Liver (tissue), 9 donors: ENCODE results near the gene TMEM266. TPM values are rescaled to one million over a fixed set of nuclear protein-coding genes. Genes with fewer than 3 reads are reported as not detected.

Experiments used
- DNase-seq: peaks from one replicate; pipeline ENCODE4 v3.0.0-alpha.2; 2017; ENCODE audit warnings: low spot score
- H3K27ac ChIP-seq, 2 donors: one replicate each; pipeline ENCODE4 v1.7.0; 2013; ENCODE audit warnings: inconsistent platforms in 2 of 2, low read length in 2 of 2, control low read depth in 1 of 2, low read depth in 1 of 2, mild to moderate bottlenecking in 1 of 2
- H3K27me3 ChIP-seq, 4 donors: one replicate each; pipeline versions ENCODE4 v1.6.1 to v1.7.0; 2013; ENCODE audit warnings: low read length in 3 of 4, inconsistent platforms in 1 of 4, mild to moderate bottlenecking in 1 of 4, moderate library complexity in 1 of 4; ENCODE audit not compliant: control insufficient read depth in 4 of 4, insufficient read depth in 4 of 4
- H3K36me3 ChIP-seq, 4 donors: one replicate each; pipeline versions ENCODE4 v1.6.1 to v1.7.0; 2013; ENCODE audit warnings: low read length in 3 of 4, mild to moderate bottlenecking in 3 of 4, low read depth in 1 of 4, moderate library complexity in 1 of 4; ENCODE audit not compliant: control insufficient read depth in 4 of 4, insufficient read depth in 3 of 4
- H3K4me1 ChIP-seq, 4 donors: one replicate each; pipeline versions ENCODE4 v1.6.1 to v1.7.0; 2013; ENCODE audit warnings: low read length in 3 of 4, mild to moderate bottlenecking in 3 of 4, moderate library complexity in 1 of 4; ENCODE audit not compliant: control insufficient read depth in 4 of 4, insufficient read depth in 4 of 4
- H3K4me3 ChIP-seq, 3 donors: one replicate each; pipeline versions ENCODE4 v1.6.1 to v1.7.0; 2013; ENCODE audit warnings: low read length in 3 of 3, control low read depth in 1 of 3, low read depth in 1 of 3, mild to moderate bottlenecking in 1 of 3
- H3K9ac ChIP-seq, 2 donors: one replicate each; pipeline ENCODE4 v1.7.0; 2013; ENCODE audit warnings: low read length in 2 of 2, mild to moderate bottlenecking in 2 of 2, moderate library complexity in 2 of 2, control low read depth in 1 of 2, low read depth in 1 of 2
- H3K9me3 ChIP-seq, 4 donors: one replicate each; pipeline versions ENCODE4 v1.6.1 to v1.7.0; 2013; ENCODE audit warnings: low read length in 3 of 4; ENCODE audit not compliant: control insufficient read depth in 4 of 4
- ATF3 ChIP-seq: IDR thresholded peaks from 2 replicates; pipeline ENCODE4 v1.6.1; 2016; ENCODE audit warnings: antibody characterized with exemption
- EGR1 ChIP-seq, 2 donors: IDR thresholded peaks; 2 replicates each; pipeline ENCODE4 v1.6.1; 2016 to 2018; ENCODE audit warnings: antibody characterized with exemption in 2 of 2, low read depth in 2 of 2
- FOXA1 ChIP-seq: IDR thresholded peaks from 2 replicates; pipeline ENCODE4 v1.6.1; 2016; ENCODE audit warnings: antibody characterized with exemption
- FOXA2 ChIP-seq: IDR thresholded peaks from 2 replicates; pipeline ENCODE4 v1.6.1; 2016; ENCODE audit warnings: antibody characterized with exemption
- GABPA ChIP-seq, 2 donors: IDR thresholded peaks in 1 of 2; conservative IDR thresholded peaks in 1 of 2; 2 replicates each; pipeline ENCODE4 v1.6.1; 2016; ENCODE audit warnings: antibody characterized with exemption in 2 of 2, mild to moderate bottlenecking in 1 of 2, moderate library complexity in 1 of 2
- HNF4A ChIP-seq, 2 donors: conservative IDR thresholded peaks; 2 replicates each; pipeline ENCODE4 v1.6.1; 2016; ENCODE audit warnings: antibody characterized with exemption in 2 of 2, mild to moderate bottlenecking in 2 of 2
- HNF4G ChIP-seq: IDR thresholded peaks from 2 replicates; pipeline ENCODE4 v1.6.1; 2016; ENCODE audit warnings: antibody characterized with exemption
- JUND ChIP-seq, 2 donors: IDR thresholded peaks; 2 replicates each; pipeline ENCODE4 v1.6.1; 2016; ENCODE audit warnings: antibody characterized with exemption in 2 of 2
- NR2F2 ChIP-seq: IDR thresholded peaks from 2 replicates; pipeline ENCODE4 v1.6.1; 2016; ENCODE audit warnings: antibody characterized with exemption
- RAD21 ChIP-seq, 2 donors: IDR thresholded peaks; 2 replicates each; pipeline ENCODE4 v1.6.1; 2016; ENCODE audit warnings: antibody characterized with exemption in 2 of 2, mild to moderate bottlenecking in 2 of 2
- REST ChIP-seq: IDR thresholded peaks from 2 replicates; pipeline ENCODE4 v1.6.1; 2016; ENCODE audit warnings: antibody characterized with exemption, mild to moderate bottlenecking
- RXRA ChIP-seq, 2 donors: IDR thresholded peaks; 2 replicates each; pipeline ENCODE4 v1.6.1; 2017 to 2018; ENCODE audit warnings: antibody characterized with exemption in 2 of 2, mild to moderate bottlenecking in 1 of 2
- SP1 ChIP-seq: IDR thresholded peaks from 2 replicates; pipeline ENCODE4 v1.6.1; 2018; ENCODE audit warnings: antibody characterized with exemption, mild to moderate bottlenecking
- YY1 ChIP-seq: IDR thresholded peaks from 2 replicates; pipeline ENCODE4 v1.6.1; 2016; ENCODE audit warnings: antibody characterized with exemption, mild to moderate bottlenecking
- ZBTB33 ChIP-seq: IDR thresholded peaks from 2 replicates; pipeline ENCODE4 v1.6.1; 2016; ENCODE audit warnings: antibody characterized with exemption
- WGBS: extraction: QIAGEN DNeasy Blood & Tissue Kit; methylation state at CpG from one replicate; pipeline ENCODE4 v1.1.7; 2013; 5-methylcytosine and 5-hydroxymethylcytosine counted together
- polyA plus RNA-seq, 2 donors: library from polyadenylated mRNA; stranded (reverse) in 1 of 2; unstranded in 1 of 2; fragments of 200-250 nt in 1 of 2; fragments of >200 nt in 1 of 2; fragmentation: Nextera tagmentation in 1 of 2; extraction: Ambion mirVana in 1 of 2; gene quantifications; one replicate each; pipeline versions ENCODE4 v1.2.1 to v1.2.3, GENCODE V29; 2013 to 2015
- total RNA-seq, 2 donors: library from RNA; depleted of rRNA; stranded (reverse); fragments of >200 nt; gene quantifications; one replicate each; pipeline ENCODE4 v1.2.3, GENCODE V29; 2014
- TF ChIP-seq, protein P1 (sequence below): IDR thresholded peaks from 2 replicates; pipeline ENCODE4 v1.6.1; 2016; ENCODE audit warnings: antibody characterized with exemption
- donor health status: healthy.
- donor health status: healthy.
- donor health status: healthy.
- donor health status: healthy.
- donor health status: healthy.

The TMEM266 gene
- total and polyA plus RNA-seq, 4 donors: 0.25 to 1.3 TPM; not detected in 2

DNA sequence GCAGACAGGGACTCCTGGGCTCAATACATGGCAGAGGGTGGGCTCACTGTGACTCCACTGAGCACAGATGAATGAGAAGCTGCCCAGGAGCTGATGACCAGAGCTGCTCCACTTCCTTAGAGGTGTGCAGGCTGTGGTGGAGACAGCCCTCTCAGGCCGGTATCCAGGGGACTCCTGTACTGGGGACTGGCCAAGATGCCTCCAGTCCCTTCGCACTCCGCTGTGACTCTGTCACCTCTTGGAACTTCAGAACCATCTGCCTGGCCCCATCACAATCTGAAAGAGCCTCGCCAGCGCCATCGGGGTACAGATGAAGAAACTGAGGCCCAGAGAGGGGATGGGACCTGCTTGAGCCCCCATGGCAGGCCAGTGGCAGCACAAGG, 140.3 kb downstream of the TMEM266 start (continued):
- TF ChIP-seq REST (no peak), HNF4A (conservative IDR thresholded peaks at IDR 0.05) (no peak)

GRCh38 chr15:76200641-76201105, 140.9 kb downstream of the TMEM266 start:
- DNase-seq: no peak
- Histone ChIP-seq H3K4me3 (no peak overlapping the region), H3K27ac (no peak overlapping the region), H3K9me3 (no peaks in the 10 kb centered on the region), H3K9ac (no peak overlapping the region), H3K27me3 (no peaks in the 10 kb centered on the region), H3K4me1 (peaks cover 0 to 9% (median 2%) of the 10 kb centered on the region in 4 donors), H3K36me3 (peaks cover 0 to 8% (median 2%) of the 10 kb centered on the region in 4 donors)
- WGBS: 74% methylated on average over 5 of the region's 5 CpGs
- TF ChIP-seq, protein P1, sequence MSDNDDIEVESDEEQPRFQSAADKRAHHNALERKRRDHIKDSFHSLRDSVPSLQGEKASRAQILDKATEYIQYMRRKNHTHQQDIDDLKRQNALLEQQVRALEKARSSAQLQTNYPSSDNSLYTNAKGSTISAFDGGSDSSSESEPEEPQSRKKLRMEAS: no peak
- TF ChIP-seq GABPA (IDR thresholded peaks at IDR 0.05 in 1 of 2, conservative IDR thresholded peaks at IDR 0.05 in 1 of 2) (no peak), REST (no peak), SP1 (no peak), RAD21 (IDR thresholded peaks at IDR 0.05) (no peak), ZBTB33 (no peak)

- peaks cover 0 to 9% (median 2%) of the 10 kb centered on the region in 4 donors for H3K4me1 ChIP-seq
- no peak for DNase-seq
- H3K27ac ChIP-seq: no peak overlapping the region
- peaks cover 0 to 14% (median 2%) of the 10 kb centered on the region in 4 donors for H3K36me3 ChIP-seq
- no peak overlapping the region for H3K9ac ChIP-seq
- H3K4me3 ChIP-seq: no peak overlapping the region
- WGBS: 93% methylated on average over 6 of the region's 6 CpGs
- H3K9me3 ChIP-seq: no peaks in the 10 kb centered on the region
- no peaks in the 10 kb centered on the region for H3K27me3 ChIP-seq
- no peak for TF ChIP-seq GABPA (IDR thresholded peaks at IDR 0.05 in 1 of 2, conservative IDR thresholded peaks at IDR 0.05 in 1 of 2)
- TF ChIP-seq YY1: no peak
- no peak for TF ChIP-seq FOXA2
- no peak for TF ChIP-seq EGR1 (IDR thresholded peaks at IDR 0.05; ENCODE audit: low read depth in 2 of 2)
- no peak for TF ChIP-seq FOXA1
- no peak for TF ChIP-seq HNF4A (conservative IDR thresholded peaks at IDR 0.05)
- no peak for TF ChIP-seq ATF3
- TF ChIP-seq JUND (IDR thresholded peaks at IDR 0.05): no peak
- TF ChIP-seq RAD21 (IDR thresholded peaks at IDR 0.05): no peak
- TF ChIP-seq, protein P1: no peak
- TF ChIP-seq ZBTB33: no peak
- TF ChIP-seq NR2F2: no peak
- no peak for TF ChIP-seq HNF4G
- TF ChIP-seq RXRA (IDR thresholded peaks at IDR 0.05): no peak
- no peak for TF ChIP-seq SP1
These were observed 141.9 kb downstream of the TMEM266 start for GRCh38 chr15:76201536-76202255.
